CD4-positive, alpha-beta T cell treated with Interleukin-21 for 1 hour (primary cell): ENCODE data around the gene MAGI1.
"Not testable (repeated sequence)": the region's sequence is repeated elsewhere in the genome, so short reads cannot be mapped to it uniquely, and the experiment has no call there.

Experiments
- DNase-seq: peaks from one replicate; pipeline ENCODE4 v3.0.0-alpha.2; 2020

MAGI1 gene

GRCh38 chr3:65543391-65543790, 495.3 kb downstream of the MAGI1 start:
- not testable (repeated sequence) for DNase-seq

- no peak for DNase-seq
Measured at GRCh38 chr3:65540666-65541065, 498.1 kb downstream of the MAGI1 start.

DNA sequence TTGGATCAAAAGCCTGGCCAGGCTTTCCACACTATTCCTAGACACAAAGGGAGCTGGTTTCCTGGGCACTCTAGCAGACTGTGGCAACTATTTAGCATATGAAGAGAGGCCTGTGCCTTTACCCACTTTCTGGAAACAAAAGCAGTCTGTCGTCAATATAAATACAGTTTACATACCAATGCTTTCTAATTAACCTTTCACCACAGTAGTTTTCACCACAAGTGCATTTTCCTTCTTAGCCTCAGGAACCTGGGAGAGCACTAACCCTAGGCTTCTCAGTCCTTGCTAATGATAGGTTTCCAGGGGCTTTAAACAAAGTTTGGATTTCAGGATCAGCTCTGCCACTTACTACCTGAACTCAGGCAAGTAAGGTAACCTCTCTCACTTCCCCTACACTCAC, 499.1 kb downstream of the MAGI1 start:
- DNase-seq, result no peak

DNA sequence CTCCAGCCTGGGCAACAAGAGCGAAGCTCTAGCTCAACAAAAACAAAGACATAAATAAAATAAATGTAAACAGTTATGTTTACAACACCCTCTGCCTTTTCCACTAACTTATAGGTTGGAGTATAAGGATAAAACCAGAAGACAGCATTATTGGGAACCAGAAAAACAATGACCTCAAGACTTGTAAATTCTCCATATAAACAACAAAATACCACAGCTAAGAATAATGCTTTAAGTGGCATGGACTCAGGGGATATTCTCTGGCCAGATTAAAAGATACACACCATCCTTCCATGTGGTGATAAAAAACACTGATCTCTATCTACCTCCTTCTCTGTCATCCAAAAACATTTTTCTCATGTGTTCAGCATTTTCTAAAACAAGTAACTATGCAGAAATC, 500.6 kb downstream of the MAGI1 start:
- no peak for DNase-seq

DNA sequence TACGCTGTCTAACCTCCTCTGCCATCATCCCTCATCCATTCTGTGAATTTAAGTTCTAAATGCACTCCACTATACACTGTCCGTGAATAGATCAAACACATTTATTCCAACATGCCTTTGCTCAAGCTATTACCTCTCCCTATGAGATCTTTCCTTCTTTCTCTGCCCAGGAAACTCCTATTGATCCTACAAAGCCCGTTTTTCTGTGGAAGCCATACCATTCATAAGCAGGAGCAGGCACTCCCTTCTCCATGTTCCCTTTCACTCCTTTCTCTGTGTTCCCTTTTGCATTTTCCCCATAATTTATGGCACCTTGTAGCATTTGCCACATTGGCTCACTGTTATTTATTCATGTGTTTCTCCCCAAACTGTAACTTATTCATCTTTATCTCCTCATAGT, 501.6 kb downstream of the MAGI1 start:
- DNase-seq, result no peak

GRCh38 chr3:65535260-65535659, 503.5 kb downstream of the MAGI1 start:
- DNase-seq, result no peak

DNA sequence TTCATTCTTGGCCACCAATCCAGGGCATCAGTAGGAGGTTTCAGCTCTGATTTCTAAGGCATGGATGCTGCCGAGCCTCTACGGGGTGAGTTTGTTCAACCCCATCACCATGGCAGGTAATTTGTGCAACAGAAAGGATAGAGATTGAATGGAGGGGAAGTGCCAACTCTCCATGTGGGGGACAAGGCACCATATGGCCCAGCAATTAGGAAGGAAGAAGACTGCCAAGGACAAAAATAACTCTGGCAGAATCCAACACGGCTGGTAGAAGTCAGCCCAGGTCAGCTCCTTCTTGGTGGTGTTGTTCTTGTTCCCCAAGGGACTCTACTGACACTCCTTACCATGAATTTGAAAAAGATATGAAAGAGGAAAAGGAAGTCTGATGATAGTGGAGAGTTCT, 503.9 kb downstream of the MAGI1 start:
- no peak for DNase-seq

GRCh38 chr3:65532749-65533148, 506.0 kb downstream of the MAGI1 start:
- no peak for DNase-seq

GRCh38 chr3:65532215-65532614, 506.5 kb downstream of the MAGI1 start:
- no peak for DNase-seq

DNA sequence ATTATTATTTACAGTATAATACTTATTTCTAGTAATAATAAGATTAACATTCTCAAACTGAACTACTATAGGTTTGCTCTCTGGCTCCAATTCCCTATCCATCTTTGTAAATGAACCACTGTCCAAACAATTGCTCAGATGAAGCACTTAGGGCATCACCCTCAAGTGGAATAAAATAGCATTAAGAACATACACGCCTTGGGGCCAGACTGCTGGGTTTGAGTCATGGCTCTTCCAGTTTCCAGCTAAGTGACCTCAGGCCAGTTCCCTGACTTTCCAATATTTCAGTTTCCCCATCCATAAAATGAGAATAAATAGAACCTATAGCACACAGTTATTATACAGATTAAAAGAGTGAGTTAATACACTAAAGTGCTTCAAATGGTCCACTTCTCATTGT, 507.2 kb downstream of the MAGI1 start:
- DNase-seq, result no peak

GRCh38 chr3:65526656-65527055, 512.1 kb downstream of the MAGI1 start:
- no peak for DNase-seq

GRCh38 chr3:65524584-65524983, 514.1 kb downstream of the MAGI1 start:
- no peak for DNase-seq

- DNase-seq, result no peak
Measured at GRCh38 chr3:65523878-65524277, 514.8 kb downstream of the MAGI1 start.

DNA sequence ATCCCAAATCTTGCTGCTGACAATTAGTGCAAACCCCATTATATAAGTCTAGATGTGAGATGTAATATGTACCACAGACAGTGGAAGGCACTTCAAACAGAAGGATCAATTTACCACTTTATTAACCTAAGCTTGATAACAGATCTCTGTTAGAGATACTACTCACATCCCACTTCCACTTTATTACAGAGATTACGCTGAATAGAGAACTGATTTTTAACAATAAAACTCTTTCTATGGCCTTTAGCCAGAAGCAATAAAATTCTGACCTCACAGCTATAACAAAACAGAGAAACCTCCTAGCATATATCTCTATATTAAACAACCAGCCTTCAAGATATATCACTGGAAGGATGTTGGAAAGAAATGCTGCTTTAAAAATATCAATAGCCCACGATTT, 517.7 kb downstream of the MAGI1 start:
- DNase-seq, result no peak

DNA sequence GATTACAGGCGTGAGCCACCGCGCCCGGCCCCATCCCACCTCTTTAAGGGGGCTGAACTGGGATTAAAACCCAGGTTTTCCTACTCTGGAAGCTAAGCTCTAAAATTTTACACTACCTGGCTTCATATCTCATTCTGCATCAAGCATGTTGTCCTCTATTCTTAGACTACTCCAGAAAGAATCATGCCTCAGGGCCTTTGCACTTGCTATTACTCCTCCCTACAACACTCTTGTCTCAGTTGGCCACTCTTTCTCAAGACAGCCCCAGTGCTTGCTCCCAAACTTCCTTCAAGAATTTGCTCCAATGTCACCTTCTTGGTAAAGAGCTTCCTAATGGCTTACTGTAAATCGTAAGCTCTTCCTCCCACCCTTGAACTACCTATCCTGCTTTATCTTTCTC, 521.7 kb downstream of the MAGI1 start:
- DNase-seq, result no peak

DNA sequence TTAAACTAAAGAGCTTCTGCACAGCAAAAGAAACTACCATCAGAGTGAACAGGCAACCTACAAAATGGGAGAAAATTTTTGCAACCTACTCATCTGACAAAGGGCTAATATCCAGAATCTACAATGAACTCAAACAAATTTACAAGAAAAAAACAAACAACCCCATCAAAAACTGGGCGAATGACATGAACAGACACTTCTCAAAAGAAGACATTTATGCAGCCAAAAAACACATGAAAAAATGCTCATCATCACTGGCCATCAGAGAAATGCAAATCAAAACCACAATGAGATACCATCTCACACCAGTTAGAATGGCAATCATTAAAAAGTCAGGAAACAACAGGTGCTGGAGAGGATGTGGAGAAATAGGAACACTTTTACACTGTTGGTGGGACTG, 524.4 kb downstream of the MAGI1 start:
- DNase-seq, result not testable (repeated sequence)

DNA sequence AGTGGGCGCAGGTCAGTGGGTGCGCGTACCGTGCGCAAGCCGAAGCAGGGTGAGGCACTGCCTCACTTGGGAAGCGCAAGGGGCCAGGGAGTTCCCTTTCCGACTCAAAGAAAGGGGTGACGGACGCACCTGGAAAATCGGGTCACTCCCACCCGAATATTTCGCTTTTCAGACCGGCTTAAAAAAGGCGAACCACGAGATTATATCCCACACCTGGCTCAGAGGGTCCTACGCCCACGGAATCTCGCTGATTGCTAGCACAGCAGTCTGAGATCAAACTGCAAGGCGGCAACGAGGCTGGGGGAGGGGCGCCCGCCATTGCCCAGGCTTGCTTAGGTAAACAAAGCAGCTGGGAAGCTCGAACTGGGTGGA, 529.3 kb downstream of the MAGI1 start:
- not testable (repeated sequence) for DNase-seq

DNA sequence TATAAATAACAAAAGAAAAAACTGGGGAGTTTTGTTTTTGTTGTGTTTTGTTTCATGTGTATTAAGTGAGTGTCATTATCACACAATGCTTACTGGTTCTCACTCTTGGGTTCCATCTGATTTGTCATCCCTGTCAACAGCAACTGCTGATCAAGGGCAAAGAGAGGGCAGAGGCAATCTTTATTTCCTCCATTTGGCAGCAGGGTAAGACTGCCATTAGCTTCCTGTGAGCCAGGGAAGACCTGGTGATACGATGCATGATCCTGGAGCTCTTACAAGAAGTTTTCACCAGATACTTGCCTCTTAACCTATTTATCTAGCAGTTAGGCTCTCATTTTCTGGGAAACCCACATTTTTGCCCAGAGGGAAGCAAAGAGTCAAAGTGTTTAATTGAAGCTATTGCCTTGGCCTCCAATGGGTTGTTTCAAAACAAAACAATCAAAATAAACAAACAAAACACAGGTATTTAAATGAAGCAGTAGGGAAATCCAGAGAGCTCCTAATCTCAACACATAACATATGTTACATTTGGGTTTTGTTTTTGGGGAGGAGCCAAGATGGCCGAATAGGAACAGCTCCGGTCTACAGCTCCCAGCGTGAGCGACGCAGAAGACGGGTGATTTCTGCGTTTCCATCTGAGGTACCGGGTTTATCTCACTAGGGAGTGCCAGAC, 529.8 kb downstream of the MAGI1 start:
- no peak for DNase-seq

DNA sequence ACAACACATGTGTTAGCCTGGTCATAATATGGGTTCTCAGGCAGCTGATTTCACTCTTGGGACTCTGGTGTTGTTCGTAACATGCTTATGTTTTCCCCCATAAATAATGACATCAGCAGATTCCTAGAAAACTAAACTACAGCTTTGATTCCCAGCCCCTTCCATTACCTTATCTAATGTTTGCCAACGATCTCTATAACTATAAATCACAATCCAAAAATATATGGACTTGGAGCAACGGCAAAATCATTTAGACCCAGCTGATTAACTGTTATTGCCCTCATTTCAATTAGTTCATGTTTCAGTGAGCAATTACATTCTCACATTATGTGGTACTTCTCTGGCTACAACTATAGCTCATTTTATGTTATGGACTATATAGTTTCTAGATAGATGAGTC, 531.3 kb downstream of the MAGI1 start:
- no peak for DNase-seq

GRCh38 chr3:65503776-65504175, 534.9 kb downstream of the MAGI1 start:
- DNase-seq, result no peak

DNA sequence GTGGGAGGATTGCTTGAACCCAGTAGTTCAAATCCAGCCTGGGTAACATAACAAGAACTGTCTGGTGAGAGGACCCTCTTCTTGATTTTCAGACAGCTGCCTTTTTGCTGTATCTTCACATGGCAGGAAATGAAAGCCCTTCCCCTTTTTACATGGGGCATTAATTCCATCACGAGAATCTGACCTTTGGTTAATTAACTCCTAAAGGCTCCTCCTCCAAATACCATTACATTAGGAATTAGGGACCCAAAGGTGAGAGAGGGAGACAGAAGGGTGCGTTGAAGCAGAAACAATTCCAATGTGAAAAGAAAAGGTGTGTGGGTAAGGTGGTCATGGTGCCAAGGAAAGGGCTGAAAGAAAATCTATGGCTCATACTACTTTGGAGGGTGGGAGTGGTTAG, 536.2 kb downstream of the MAGI1 start:
- no peak for DNase-seq

DNA sequence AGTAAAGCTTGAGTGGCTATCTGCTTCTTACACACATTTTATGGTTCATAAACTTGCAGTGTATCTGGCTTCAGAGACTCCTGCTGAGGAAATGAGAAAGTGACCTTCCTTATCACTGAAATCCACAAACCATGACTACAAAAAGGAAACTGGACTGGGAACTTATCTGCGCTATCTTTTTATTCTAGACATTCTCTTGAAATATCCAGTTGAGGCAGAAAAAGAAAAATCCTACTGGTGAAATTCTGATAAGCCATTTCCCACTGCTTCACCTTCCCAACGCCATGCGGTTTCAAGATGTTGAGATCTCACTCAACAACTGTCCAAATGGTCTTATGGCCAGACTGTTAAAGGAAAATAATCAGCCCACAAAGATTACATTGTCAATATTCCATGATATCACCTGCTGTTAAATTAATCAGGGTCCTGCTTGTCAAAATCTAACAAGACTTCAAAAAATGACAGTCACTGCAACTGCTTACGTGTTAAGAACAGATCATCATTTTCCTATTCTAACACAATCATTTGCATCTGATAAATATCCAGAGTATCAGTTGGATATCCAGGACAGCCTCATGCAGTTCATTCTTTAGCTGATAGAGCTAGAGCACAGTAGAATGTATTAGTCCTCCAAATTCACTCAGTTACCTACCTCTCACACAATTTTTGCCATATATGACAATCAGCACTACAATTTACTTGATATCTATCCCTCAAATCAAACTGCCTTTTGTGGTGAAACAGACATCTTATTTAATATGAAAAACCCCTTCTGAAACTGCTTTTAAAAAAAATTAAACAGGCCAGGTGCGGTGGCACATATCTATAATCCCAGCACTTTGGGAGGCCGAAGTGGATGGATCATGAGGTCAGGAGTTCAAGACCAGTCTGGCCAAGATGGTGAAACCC, 538.1 kb downstream of the MAGI1 start:
- no peak for DNase-seq

DNA sequence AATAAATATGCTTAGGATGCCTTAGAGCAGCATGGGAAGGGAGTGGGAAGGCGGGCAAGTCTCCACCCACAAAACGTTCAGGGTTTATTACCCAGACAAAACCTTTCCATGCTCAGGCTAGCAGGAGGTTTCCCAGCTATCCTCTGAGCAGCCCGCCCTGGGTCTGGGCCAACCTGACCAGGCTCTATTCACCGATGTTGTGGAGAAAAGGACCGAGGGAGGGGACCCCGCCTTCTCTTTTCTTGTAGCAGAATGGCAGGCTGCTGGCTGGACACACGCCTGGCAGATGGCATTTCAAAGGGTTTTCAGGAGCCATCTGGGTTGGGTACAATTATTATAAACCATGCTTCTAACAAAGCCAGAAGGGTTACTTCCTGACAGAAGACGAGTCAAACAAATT, 540.9 kb downstream of the MAGI1 start:
- no peak for DNase-seq

DNA sequence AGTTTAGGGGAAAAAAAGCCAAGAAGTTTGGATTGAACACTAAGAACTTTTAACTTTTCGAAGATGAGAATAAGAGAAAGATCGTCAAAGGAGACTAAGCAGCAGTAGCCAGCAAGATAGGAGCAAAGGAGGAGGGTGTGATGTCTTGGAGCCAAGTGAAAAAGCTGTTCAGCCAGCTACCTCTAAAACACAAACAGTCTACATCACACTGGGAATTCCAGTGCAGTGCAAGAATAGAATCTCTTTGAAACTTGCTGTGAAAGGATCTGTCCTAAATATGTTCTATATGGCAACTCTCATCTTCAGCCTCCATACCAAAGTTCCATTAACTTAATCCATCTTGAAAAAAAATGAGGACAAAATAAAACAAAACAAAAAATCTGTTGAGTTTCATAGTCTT, 541.5 kb downstream of the MAGI1 start:
- no peak for DNase-seq

DNA sequence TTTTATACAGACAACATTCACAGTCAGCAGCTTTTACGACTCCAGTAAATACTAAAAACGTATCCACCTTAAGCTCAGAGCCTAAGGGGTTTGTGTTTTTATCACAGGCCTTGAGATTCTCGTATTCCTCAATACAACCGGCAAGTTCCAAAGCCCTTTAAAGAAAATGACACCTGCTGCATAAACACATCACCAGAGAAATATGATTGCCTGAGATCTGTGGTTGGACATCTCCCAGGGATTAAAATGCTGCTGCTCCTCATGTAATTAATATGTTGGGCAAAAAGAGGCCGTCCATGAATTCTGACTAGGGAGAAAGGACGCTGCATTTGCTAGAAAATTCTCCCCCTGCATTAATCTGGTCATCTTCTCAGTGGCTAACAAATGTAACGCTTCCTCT, 544.8 kb downstream of the MAGI1 start:
- DNase-seq, result no peak
